ENCODE data around the gene KDM4C.
"Not testable (repeated sequence)": the region's sequence is repeated elsewhere in the genome, so short reads cannot be mapped to it uniquely, and the experiment has no call there.

KDM4C gene

GRCh38 chr9:6941501-6941900 lies 183.7 kb downstream of the KDM4C start:
- DNase-seq, result no peak

- no peak for DNase-seq
These were observed 184.6 kb downstream of the KDM4C start for GRCh38 chr9:6942406-6942805.

DNA sequence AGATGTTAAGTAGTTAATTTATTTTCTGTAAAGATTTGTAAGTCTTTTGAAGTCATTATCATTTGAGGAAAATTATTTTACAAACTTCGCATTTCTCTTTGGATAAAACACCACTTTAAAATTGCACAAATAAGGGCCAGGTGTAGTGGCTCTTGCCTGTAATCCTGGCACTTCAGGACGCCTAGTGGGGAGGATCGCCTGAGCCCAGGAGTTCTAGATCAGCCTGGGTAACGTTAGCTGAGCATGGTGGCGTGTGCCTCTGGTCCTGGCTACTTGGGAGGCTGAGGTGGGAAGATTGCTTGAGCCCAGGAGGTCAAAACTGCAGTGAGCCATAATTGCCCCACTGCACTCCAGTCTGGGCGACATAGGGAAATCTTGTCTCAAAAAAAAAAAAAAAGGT lies 185.5 kb downstream of the KDM4C start:
- DNase-seq, result no peak

DNA sequence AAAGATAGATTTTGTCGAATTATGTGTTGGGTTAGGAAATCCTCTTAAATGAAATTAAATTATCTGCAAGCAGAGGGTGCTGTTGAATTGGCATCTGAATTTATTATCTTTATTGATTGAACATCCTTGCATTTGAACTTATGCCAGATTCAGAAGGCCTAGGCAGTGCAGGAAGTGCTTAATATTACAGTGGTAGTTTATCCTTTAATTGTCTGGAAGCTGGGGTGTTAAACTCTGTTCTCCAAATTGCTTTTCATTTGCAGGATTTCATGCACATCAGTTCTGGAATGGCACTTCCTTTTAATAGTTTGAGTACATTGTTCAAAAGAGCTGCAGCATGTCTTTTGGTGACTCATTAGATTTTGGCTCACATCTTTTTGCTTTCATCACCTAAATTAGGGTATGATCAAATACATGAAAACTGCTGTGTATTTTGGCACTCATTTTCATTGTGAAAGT lies 186.3 kb downstream of the KDM4C start:
- peak; percentile 73 for DNase-seq

DNA sequence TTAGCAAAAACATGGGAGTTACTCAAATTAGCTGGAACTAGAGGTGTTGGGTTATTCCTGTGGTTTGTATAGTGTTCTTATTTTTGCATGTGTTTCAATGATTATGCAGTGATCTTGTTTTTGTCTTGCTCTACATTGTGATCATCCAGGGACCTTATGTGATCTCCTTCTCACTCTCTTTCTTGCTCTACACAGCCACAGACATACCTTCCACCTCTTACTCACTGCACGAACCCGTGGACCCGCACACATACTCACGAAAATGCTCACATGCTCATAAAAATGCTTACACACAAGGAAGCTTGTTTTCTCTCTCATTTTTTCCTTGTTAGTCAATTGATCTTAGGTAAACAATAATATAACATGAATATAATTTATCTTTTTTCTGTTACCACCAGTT lies 187.1 kb downstream of the KDM4C start:
- no peak for DNase-seq

DNA sequence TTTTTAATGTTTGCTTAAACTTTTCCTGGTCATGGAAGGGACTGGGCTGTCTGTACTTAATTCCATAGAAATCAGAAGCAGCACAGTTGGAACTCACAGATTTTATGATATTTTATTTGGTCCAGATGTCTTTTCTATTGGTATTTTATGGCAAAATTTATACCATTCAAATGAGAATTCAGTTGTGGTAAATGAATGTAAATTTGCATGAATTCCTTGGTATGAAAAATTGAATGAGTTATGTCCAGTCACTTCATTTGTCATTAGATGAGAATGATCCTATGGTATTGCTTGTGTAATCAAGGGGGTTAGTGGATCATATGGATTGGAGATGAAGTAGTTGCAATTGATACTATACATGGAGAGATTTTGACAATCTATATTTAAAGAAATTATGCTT lies 188.0 kb downstream of the KDM4C start:
- DNase-seq, result no peak

DNA sequence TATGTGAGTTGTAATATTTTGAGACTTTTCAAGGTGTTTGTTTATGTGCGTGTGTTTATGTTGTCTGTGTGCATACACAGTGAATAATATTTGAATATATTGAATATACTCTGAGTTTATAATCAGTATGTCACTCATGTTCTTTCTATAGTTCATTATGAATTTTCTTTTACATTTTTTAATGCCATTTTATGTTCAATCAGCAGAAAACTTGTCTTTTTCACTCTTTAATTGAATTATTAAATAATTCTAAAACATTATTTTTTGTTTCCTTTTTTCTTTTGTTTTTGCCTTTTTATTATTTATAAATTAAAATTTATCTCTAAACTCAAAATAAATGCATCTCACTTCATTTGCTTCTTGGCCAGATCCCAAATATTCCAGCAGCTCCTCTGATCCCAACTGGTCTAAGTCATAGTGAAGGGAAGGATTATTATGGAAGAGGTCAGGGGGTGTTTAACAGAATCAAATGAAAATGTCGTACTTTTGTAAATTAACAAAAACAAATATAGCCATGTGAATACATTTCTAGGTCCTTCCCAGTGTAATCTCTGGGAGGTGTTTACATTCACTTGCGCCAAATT lies 188.9 kb downstream of the KDM4C start:
- no peak for DNase-seq

DNA sequence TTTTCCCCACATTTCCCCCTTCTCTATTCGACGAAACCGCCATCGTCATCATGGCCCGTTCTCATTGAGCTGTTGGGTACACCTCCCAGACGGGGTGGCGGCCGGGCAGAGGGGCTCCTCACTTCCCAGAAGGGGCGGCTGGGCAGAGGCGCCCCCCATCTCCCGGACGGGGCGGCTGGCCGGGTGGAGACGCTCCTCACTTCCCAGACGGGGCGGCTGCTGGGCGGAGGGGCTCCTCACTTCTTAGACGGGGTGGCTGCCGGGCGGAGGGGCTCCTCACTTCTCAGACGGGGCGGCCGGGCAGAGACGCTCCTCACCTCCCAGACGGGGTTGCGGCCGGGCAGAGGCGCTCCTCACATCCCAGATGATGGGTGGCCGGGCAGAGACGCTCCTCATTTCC lies 191.1 kb downstream of the KDM4C start:
- DNase-seq, result not testable (repeated sequence)

- peak; percentile 43 for DNase-seq
These were observed 197.6 kb downstream of the KDM4C start for GRCh38 chr9:6955251-6955921.

- DNase-seq, result peak; percentile 63
These were observed 199.1 kb downstream of the KDM4C start for GRCh38 chr9:6956879-6957278.

DNA sequence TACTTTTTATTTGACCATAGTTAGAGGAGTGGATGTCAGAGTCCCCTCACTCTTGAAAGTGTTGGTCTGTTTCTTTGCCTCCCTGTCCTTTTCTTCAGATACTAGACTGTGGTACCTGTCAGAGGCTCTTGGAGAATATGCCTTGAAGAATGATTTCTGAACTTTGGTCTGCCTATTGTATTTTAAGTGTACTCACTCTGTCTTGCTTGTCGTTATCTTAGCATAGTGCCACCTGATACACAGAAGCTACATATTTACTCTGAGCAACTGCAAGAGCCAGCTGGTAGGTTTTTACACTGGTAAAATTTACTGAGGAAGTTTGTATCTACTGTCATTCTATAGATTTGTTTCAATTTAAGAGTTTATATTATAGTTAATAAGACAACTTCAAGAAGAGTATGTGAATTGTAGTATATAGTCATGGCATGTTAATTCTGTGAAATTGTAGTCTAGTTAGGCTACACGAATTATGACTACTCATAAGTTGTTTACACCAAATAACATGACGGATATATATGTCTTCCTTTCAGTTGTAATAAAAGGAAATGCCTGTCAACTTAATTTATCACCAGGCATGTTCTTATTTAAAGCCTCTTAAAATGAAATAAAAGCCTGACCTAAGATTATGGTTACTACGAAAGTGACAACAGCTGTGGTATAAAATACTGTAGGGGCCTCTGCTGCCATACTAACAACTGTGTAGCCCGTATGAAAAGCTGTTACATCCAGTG lies 201.7 kb downstream of the KDM4C start:
- DNase-seq, result no peak

GRCh38 chr9:6960777-6961176 lies 203.0 kb downstream of the KDM4C start:
- no peak for DNase-seq

DNA sequence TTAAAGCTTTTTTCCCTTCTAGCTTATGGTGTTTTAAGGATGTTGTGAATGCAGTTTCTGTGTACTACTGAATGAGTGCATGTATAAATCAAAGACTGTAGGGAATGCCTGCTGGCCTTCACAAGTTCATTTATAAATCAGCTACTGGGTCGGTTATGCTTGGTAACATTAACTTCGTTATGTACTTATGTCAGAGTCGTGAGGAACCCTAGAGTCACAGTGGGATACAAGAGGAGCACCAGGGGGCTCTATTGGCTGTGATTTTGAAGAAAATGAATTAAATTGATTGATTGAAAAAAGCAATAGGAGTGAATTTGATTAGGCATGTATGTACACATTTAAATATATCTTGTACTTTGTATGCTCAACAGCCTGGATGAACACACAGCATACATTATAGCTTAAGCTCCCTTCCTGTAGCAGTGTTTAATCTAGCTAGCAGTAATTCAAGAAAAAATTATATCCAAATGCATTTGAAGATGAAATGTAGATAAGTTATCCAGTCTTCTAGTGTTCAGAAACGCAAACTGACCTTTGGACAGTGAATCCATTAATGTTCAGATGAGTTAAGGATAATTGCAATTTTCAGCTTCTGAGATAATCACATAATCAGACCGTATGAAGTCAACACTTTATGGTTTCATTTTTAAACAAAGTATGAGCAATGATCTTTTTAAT lies 204.2 kb downstream of the KDM4C start:
- DNase-seq, result no peak

DNA sequence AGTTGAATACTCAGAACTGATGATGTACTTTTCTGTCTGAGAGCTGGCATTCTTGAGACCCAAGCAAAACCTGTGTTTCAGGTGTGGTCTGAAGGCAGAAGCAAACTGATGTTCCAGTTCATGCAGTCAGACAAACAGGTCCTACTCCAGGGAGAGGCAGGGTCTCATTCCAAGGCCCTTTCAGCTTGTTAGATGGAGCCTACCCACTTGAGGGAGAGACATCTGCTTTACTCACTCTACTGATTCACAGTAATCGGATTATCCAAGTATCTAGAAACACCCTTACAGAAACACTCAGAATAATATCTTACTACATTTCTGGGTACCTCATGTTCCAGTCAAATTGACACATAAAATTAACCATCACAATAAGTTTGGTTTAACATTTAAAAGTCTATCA lies 207.8 kb downstream of the KDM4C start:
- no peak for DNase-seq

- DNase-seq, result no peak
These were observed 210.5 kb downstream of the KDM4C start for GRCh38 chr9:6968271-6968670.

DNA sequence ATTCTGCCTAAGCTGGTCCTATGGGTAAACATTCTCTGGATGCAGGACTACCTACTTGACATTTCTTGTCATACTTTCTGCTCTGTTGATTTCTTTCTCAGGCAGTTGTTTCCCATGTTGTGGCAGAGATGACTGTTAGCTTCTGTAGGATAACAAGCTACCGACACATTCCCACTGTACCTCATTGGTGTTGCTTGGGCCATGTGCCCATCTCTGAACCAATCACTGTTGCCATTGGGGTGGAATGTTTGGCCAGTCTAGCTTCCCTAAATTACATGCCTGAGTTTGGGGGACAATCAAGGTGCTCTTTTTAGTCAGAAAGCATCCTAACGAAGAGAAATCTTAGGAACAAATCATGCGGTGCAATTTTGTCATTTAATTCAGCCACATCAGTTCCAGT lies 212.0 kb downstream of the KDM4C start:
- DNase-seq, result no peak

DNA sequence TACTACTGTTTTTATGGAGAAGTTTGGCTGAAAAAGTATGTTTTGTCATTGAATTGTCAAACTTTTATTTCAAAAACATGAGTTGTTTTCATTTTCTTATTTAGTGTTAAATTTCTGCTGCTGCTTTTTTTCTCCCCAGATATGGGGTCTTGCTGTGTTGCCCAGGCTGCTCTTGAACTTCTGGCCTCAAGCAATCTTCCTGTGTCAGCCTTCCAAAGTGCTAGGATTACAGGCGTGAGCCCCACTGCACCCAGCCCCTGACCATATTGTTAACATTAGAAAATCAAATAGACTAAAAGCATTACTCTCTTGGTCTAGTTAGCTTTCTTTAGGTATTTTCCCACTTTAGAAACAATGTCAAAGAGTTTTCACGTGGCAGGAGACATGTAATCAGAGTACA lies 215.3 kb downstream of the KDM4C start:
- DNase-seq, result no peak

GRCh38 chr9:6973762-6974161 lies 216.0 kb downstream of the KDM4C start:
- DNase-seq, result no peak

- no peak for DNase-seq
These were observed 217.4 kb downstream of the KDM4C start for GRCh38 chr9:6975198-6975597.

GRCh38 chr9:6977761-6978160 lies 220.0 kb downstream of the KDM4C start:
- DNase-seq, result no peak

GRCh38 chr9:6978591-6978990 lies 220.8 kb downstream of the KDM4C start:
- no peak for DNase-seq

GRCh38 chr9:6984941-6985578 lies 227.3 kb downstream of the KDM4C start:
- no peak for DNase-seq

DNA sequence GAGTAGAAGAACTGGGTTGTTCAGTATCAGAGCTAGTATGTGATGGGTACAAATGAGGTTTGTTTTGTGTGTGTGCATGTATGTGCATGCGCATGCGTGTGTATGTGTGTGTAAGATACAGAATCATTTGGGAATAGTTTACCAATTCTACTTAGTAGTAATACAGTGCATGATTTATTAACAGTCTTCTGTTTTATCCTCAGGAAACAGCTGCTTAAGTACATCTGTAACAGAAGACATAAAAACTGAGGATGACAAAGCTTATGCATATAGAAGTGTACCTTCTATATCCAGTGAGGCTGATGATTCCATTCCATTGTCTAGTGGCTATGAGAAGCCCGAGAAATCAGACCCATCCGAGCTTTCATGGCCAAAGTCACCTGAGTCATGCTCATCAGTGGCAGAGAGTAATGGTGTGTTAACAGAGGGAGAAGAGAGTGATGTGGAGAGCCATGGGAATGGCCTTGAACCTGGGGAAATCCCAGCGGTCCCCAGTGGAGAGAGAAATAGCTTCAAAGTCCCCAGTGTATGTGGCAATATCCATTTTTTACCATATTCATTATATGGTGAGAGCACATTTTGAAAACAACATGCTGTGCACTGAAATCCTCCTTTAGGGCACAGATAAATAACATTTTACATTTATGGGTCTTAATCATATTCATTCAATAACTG lies 228.5 kb downstream of the KDM4C start:
- DNase-seq, result no peak

Measured in NCI-H1092 treated with DMSO at 0.1 percent for 48 hours (cell line).